GM21825 (cell line): ENCODE measurements around the gene AKR1C2.
"Not testable (repeated sequence)": the region's sequence is repeated elsewhere in the genome, so short reads cannot be mapped to it uniquely, and the experiment has no call there.

Experiments
- ATAC-seq: cut with Tn5 transposase; IDR thresholded peaks from one replicate; pipeline ENCODE4 v1.9.1; 2021; ENCODE audit warnings: mild to moderate bottlenecking, moderate library complexity; ENCODE audit not compliant: unreplicated experiment

Gene AKR1C2

DNA sequence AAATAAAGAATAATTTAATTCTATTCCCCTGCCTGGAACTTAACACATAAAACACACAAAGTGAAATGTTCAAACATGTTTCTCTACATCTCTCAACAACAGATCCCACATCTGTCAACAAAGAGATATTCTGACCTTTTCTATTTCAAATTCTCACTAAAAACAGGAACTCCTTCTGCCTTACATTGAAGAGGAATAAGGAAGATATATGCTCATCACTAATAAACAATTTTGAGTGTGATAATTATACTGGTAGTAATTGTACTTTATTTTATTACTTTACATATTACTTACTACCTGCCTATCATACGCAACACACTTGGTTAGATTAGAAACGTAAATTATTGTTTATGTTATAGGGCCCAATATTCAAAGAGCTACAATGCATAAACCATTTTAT lies 13.4 kb downstream of the AKR1C2 start:
- ATAC-seq, result no peak

- ATAC-seq, result not testable (repeated sequence)
Observed at GRCh38 chr10:4988000-4988641, 15.5 kb downstream of the AKR1C2 start.

DNA sequence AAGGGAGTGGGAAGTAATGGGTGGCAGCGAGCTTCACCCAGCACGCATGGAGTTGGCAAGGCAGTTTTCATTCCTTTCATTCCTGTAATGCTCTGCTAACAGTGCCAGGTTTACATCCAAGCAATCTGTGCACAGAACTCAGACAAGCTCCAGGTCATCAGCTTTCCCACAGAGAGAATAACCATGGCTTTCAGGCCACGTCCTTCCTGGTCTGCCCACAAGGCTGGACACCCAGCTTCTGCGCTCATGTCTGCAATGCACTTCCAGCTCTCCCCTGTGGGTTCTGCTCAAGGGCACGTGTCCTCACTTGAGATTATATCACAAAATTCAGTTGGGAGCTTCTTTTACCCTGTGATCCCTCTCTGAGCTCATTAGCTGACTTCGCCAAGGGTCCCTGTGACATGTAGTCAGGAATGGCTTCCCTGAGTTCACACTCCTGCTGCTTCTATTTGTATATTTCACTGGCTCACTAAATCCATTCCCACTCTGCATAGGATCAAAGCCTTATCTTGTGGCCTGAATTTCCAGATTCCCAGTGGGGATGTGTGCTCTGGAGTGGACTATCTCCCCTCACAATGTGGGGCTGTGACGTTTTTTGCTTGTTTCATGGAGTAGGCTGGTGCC lies 18.6 kb downstream of the AKR1C2 start:
- no peak for ATAC-seq

DNA sequence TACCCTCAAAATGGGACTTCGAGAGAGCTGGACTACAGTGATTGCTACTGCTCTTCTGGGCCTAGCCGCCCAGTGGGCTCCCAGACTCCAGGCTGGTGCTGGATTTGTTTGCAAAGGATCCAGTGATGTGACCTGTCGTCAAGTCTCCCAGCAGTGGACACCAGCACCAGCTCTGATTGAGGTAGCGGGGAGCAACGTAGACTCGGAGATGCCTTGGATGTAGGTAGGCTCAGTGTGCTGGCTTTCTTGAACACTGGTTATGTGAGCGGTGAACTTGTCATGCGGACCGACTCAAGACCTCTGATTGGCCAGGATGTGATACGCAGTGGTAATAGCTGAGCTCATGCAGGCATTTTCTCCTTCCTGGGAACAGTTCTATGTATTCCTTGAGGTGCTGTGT lies 19.4 kb downstream of the AKR1C2 start:
- no peak for ATAC-seq

DNA sequence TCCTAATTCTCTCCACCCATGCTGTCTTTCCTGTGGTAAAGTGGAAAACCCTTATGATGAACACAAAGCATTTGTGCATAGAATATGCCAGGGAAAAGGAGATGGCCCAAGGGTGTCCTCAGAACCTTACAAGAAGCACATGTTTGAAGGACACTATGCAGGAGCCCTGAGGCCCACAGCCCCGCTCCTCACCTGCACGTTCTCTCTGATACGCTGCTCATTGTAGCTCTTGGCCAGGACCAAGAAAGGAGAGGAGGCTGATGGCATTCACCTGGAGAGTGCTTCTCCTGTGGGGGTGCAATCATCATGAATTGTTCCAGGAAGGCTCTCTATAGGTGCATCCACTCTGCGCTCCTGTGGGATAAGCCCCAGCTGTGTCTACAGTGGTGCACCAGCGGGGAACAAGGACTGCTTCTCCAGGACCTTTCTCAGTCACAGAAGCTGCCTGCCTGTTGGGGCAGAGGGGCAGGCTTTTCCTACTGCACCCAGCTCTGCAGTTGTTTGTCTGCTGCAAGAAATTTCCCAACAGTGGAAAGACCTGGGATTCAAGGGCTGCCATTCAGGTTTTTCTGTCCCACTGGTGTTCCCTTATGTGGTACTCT lies 19.9 kb downstream of the AKR1C2 start:
- ATAC-seq, result no peak

DNA sequence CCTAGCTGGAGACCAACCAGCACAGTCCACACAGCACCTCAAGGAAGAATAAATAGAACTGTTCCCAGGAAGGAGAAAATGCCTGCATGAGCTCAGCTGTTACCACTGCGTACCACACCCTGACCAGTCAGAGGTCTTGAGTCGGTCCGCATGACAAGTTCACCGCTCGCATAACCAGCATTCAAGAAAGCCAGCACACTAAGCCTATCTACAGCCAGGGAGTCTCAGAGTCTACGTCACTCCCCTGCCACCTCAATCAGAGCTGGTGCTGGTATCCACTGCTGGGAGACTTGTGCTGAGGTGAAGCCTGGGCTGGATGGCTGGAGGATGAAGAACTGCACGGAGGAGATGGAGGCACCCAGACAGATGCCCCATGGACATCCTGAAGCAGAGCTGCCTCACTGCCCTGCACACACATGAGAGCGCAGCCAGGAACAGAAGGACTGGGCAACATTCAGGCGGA lies 20.9 kb downstream of the AKR1C2 start:
- no peak for ATAC-seq

GRCh38 chr10:4981722-4982471 lies 21.8 kb downstream of the AKR1C2 start:
- ATAC-seq, result no peak

GRCh38 chr10:4980793-4981192 lies 22.9 kb downstream of the AKR1C2 start:
- ATAC-seq, result no peak

DNA sequence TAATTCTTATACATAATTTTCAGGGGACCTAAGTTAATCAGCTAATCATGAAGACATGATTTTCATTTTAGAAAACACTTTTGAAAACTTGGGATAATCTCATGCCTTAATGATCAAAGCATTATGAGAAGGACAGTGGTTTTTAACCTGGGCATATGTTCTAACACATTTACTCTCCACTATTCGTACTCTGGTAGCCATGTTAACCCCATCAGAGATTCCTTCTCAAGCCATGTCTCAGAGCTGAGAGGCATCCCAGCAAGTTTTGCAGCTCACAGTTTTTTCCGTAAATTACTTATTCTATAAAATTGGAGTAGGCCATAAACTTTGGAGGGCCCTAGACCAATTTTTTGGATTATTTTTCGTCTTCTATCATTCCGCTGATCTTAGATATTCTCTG lies 24.8 kb downstream of the AKR1C2 start:
- ATAC-seq, result no peak

- ATAC-seq, result no peak
Observed at GRCh38 chr10:4977025-4977424, 26.6 kb downstream of the AKR1C2 start.

- ATAC-seq, result not testable (repeated sequence)
Observed at GRCh38 chr10:4974400-4974799, 29.3 kb downstream of the AKR1C2 start.

DNA sequence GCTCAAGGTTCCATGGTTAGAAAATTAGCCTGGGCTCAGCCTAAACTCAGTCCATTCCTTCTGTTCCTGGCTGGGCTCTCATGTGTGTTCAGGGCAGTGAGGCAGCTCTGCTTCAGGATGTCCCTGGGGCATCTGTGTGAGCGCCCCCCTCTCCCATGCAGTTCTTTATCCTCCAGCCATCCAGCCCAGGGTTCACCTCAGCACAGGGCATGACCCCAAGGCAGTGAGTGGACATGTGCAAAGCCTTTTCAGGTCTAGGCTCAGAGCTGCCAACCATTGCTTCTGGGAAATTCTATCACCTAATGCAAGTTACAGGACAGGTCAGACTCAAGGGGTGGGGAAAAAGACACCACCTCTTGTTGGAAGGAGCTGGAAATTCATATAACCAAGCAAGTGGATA lies 30.4 kb downstream of the AKR1C2 start:
- not testable (repeated sequence) for ATAC-seq

GRCh38 chr10:4972369-4973142 lies 31.1 kb downstream of the AKR1C2 start:
- not testable (repeated sequence) for ATAC-seq

DNA sequence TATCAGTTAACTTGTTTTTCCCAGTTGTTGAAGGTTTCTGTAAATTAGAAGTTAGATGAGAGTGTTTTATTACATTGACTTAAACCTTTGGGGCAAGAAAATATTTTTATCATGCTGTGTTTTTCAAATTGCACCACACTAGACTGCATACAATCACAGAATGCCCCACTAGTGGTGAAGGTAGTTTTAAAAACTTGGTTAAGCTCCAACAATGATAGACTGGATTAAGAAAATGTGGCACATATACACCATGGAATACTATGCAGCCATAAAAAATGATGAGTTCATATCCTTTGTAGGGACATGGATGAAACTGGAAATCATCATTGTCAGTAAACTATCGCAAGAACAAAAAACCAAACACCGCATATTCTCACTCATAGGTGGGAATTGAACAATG lies 33.3 kb downstream of the AKR1C2 start:
- not testable (repeated sequence) for ATAC-seq

GRCh38 chr10:4969289-4969688 lies 34.4 kb downstream of the AKR1C2 start:
- not testable (repeated sequence) for ATAC-seq

GRCh38 chr10:4967189-4967588 lies 36.5 kb downstream of the AKR1C2 start:
- not testable (repeated sequence) for ATAC-seq

DNA sequence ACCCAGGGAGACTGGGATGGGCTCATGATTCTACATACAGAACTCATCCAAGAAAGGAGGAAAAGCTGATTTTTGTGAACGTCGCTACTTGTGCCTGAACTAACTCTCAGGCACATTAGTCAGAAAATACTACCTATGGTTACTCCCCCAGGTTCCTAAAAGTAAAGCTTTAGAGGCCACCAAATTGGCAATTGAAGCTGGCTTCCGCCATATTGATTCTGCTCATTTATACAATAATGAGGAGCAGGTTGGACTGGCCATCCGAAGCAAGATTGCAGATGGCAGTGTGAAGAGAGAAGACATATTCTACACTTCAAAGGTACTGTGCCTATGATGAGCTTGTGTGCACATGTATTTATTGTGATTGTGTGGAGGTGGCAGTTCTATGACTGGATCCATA lies 37.9 kb downstream of the AKR1C2 start:
- ATAC-seq, result not testable (repeated sequence)

- ATAC-seq, result not testable (repeated sequence)
Observed at GRCh38 chr10:4963815-4964154, 39.9 kb downstream of the AKR1C2 start.

DNA sequence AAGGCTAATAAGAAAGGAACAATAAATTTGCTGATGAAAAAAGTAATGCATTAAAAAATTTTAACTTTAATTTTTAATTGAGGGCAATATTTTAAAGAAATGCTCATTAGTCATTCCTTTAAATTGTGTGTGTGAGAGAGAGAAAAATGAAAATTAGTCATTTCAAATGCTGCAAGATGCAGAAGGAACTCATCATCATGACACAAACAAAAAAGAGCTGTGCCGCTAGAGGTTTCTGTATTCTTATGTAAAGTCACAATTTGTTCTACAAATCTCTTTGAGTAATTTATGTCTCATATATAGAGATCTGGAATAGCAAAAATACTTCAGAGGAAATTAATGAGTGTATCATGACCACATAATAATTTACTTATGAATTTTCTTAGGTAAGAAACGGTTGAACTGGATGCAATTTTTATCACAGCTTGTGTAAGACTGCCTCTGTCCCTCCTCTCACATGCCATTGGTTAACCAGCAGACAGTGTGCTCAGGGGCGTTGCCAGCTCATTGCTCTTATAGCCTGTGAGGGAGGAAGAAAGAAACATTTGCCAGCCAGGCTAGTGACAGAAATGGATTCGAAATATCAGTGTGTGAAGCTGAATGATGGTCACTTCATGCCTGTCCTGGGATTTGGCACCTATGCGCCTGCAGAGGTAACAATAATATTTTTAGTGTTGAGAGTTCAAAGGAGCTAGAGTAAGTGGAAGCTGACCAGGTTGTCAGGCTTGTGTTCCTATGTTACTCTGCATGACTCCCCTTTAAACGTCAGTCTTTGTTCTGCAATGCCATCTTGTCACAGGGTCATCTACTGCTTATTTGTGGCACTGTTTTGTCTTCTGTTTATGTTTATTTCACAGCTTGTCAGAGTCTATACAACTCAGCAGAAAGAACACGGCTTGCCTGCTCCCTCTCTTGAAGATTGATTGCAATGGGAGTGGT lies 40.5 kb downstream of the AKR1C2 start, which contains the start of gene AKR1C1:
AKR1C1 (plus strand) TSS at position 540 of the 939 bp plus-strand sequence; CDS start at position 570, 30 bp downstream.
- not testable (repeated sequence) for ATAC-seq

GRCh38 chr10:4962308-4962707 lies 41.3 kb downstream of the AKR1C2 start:
- ATAC-seq, result not testable (repeated sequence)
